SH-SY5Y (cell line): ENCODE results near the gene GNG11.

Experiments used
- GATA2 ChIP-seq: IDR thresholded peaks from 2 replicates; pipeline ENCODE4 v1.6.1; 2011; ENCODE audit warnings: mild to moderate bottlenecking, low read depth, low read length
- GATA3 ChIP-seq: IDR thresholded peaks from 2 replicates; pipeline ENCODE4 v1.6.1; 2011; ENCODE audit warnings: low read depth, mild to moderate bottlenecking, low read length, moderate library complexity

GRCh38 chr7:93883917-93884345 lies 37.6 kb upstream of the GNG11 start:
- no peak for TF ChIP-seq GATA2
- TF ChIP-seq GATA3 = no peak
